Activated naive CD8-positive, alpha-beta T cell treated with anti-CD3 and anti-CD28 coated beads for 36 hours (primary cell): Measurements from ENCODE around the gene NSUN5. TPM values are rescaled to one million over a fixed set of nuclear protein-coding genes. Genes with fewer than 3 reads are reported as not detected.
"Not testable (repeated sequence)": the region's sequence is repeated elsewhere in the genome, so short reads cannot be mapped to it uniquely, and the experiment has no call there.

Experiments used
- DNase-seq: peaks from one replicate; pipeline ENCODE4 v3.0.0; 2021
- H3K27ac Mint-ChIP-seq: one replicate; pipeline ENCODE4 v1.8.0; 2022; ENCODE audit warnings: mild to moderate bottlenecking, moderate library complexity, mixed read lengths
- H3K27me3 Mint-ChIP-seq: one replicate; pipeline ENCODE4 v1.8.0; 2022; ENCODE audit warnings: mild to moderate bottlenecking, mixed read lengths
- H3K36me3 Mint-ChIP-seq: one replicate; pipeline ENCODE4 v1.8.0; 2021; ENCODE audit warnings: mild to moderate bottlenecking, mixed read lengths
- H3K4me1 Mint-ChIP-seq: one replicate; pipeline ENCODE4 v1.8.0; 2021; ENCODE audit warnings: mixed read lengths
- H3K4me3 Mint-ChIP-seq: one replicate; pipeline ENCODE4 v1.8.0; 2022; ENCODE audit warnings: mild to moderate bottlenecking, moderate library complexity, mixed read lengths
- H3K9me3 Mint-ChIP-seq: one replicate; pipeline ENCODE4 v1.8.0; 2022; ENCODE audit warnings: mixed read lengths
- total RNA-seq, 2 experiments: library from RNA; stranded (reverse); gene quantifications; one replicate each; pipeline ENCODE4 v1.2.3, GENCODE V29; 2021

Gene NSUN5
- total RNA-seq, 2 experiments from 2014 or later, result 67.0 to 67.5 TPM

DNA sequence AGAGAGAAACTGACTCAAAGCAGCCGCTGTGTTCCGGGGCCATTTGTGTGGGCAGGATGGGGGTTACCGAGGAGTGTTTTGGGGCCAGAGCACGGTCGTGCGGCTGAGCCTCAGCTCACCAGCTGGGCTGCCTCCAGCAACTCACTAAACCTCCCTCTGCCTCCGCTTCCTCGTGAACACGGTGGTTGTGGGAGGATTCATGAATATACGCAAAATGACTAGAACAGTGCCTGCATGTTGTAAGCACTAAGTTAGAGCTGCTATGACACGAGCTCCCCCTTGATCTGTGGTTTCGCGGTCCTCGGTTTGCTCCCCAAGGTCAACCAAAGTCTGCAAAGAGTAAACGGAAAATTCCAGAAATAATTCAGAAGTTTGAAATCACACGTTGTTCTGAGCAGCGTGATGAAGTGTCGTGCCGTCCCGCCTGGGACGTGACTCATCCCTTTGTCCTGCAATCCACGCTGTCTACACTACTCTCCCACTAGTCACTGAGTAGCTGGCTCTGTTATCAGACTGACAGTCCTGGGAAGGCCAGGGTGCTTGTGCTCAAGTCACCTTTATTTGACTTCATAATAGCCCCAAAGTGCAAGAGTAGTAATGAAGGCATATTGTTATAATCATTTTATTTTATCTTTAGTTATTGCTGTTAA is 41.8 kb downstream of the NSUN5 start:
- DNase-seq, H3K27ac Mint-ChIP-seq, H3K4me3 Mint-ChIP-seq, H3K9me3 Mint-ChIP-seq, H3K27me3 Mint-ChIP-seq, H3K4me1 Mint-ChIP-seq, H3K36me3 Mint-ChIP-seq: not testable (repeated sequence)

DNA sequence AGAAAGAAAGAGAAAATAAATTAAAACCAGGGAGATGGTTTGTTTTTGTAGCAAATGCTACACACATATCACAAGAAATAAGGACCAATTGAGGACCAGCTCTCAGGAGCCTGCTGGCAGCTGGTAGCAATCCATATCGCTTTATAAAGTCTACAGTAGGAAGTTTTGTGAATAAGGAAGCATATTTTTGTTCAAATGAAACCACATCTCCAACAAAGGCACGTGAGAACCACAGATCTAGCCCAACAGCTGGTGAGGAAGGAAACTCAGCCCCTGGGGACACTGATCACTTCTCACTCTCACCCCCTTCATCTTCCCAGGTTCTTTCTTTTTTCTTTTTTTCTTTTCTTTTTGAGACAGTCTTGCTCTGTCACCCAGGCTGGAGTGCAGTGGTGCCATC is 46.2 kb downstream of the NSUN5 start:
- H3K27ac Mint-ChIP-seq, H3K4me1 Mint-ChIP-seq, H3K4me3 Mint-ChIP-seq, H3K27me3 Mint-ChIP-seq, H3K9me3 Mint-ChIP-seq, H3K36me3 Mint-ChIP-seq, DNase-seq: not testable (repeated sequence)

Other genes with a start within 250 kb of the NSUN5 start
- not detected for gene SPDYE9, start 222.8 kb downstream of the NSUN5 start, total RNA-seq
- not detected for gene TRIM50, start 19.3 kb upstream of the NSUN5 start, total RNA-seq
- gene FKBP6, start 19.3 kb upstream of the NSUN5 start, total RNA-seq, result not detected
- under 1 TPM; 0.32 to 0.45 TPM for gene FZD9, start 125.0 kb upstream of the NSUN5 start, total RNA-seq
- 100 to 1,000 TPM; 107 to 108 TPM for gene BAZ1B, start 213.5 kb upstream of the NSUN5 start, total RNA-seq
- gene BCL7B, start 248.9 kb upstream of the NSUN5 start, total RNA-seq, result 10 to 100 TPM; 65.6 to 66.2 TPM